Left lung (tissue), 10 donors: ENCODE results near the gene RTN4RL1. TPM values are rescaled to one million over a fixed set of nuclear protein-coding genes. Genes with fewer than 3 reads are reported as not detected.

Experiments
- ATAC-seq: fragments of 200-7000 bp; cut with Tn5 transposase; one replicate; pipeline ENCODE4 v1.9.1; 2020; ENCODE audit warnings: moderate library complexity
- DNase-seq, 4 donors: peaks; one replicate each; pipeline ENCODE4 v3.0.0-alpha.2; 2013 to 2020
- H3K27ac ChIP-seq, 2 donors: fragments of 200-600 bp; sonication (generic) in 1 of 2; one replicate each; pipeline versions ENCODE4 v1.5.0 to v1.8.0; 2020 to 2021
- H3K27me3 ChIP-seq, 2 donors: fragments of 200-600 bp; sonication (generic) in 1 of 2; one replicate each; pipeline versions ENCODE4 v1.5.0 to v1.8.0; 2020 to 2021
- H3K36me3 ChIP-seq, 2 donors: fragments of 200-600 bp; sonication (generic) in 1 of 2; one replicate each; pipeline versions ENCODE4 v1.5.0 to v1.8.0; 2020 to 2021
- H3K4me1 ChIP-seq, 2 donors: fragments of 200-600 bp; one replicate each; pipeline ENCODE4 v1.8.0; 2021
- H3K4me3 ChIP-seq, 2 donors: fragments of 200-600 bp; sonication (generic) in 1 of 2; one replicate each; pipeline versions ENCODE4 v1.5.0 to v1.8.0; 2020 to 2021; ENCODE audit warnings: mild to moderate bottlenecking in 1 of 2
- H3K9me3 ChIP-seq, 2 donors: fragments of 200-600 bp; sonication (generic) in 1 of 2; one replicate each; pipeline versions ENCODE4 v1.5.0 to v1.8.0; 2020 to 2021
- CTCF ChIP-seq, 2 donors: fragments of 200-600 bp; sonication (generic) in 1 of 2; IDR thresholded peaks; one replicate each; pipeline versions ENCODE4 v1.5.0 to v1.8.0; 2021; ENCODE audit warnings: antibody characterized with exemption in 2 of 2
- intact Hi-C, 2 donors: fragments of 100-400 bp; cut with DNase I; formaldehyde crosslinking; loops; one replicate each; pipeline versions ENCODE4 v1.11.2 to v1.14.2; 2022
- polyA plus RNA-seq, 6 donors: library from polyadenylated mRNA; unstranded; fragments of 120-200 nt; gene quantifications; one replicate each; pipeline ENCODE4 v1.2.1, GENCODE V29; 2013; ENCODE audit not compliant: insufficient read length in 6 of 6
- total RNA-seq, 2 donors: library from RNA; stranded (reverse); fragmentation: NEBNext Ultra II Directional; extraction: Animal tissue kit (Norgen Biotek cat#: 25700); gene quantifications; one replicate each; pipeline ENCODE4 v1.2.1, GENCODE V29; 2021
- donor health status: DM: no; HTN: yes; CAD: no.
- donor health status: DM: no; HTN: no; CAD: no.

RTN4RL1 gene
- total and polyA plus RNA-seq, 8 donors = 0.34 to 5.1 (median 0.51) TPM

GRCh38 chr17:2057175-2057759 lies 32.1 kb upstream of the RTN4RL1 start:
- H3K27me3 ChIP-seq = peaks cover 8 to 64% of the 10 kb centered on the region in 2 donors
- intact Hi-C loops = loop anchor here in 1 of 2 donors (5.0 kb wide), 1 partner anchor 185 kb away; no protein-coding TSS in a partner anchor
- no peaks in the 10 kb centered on the region for H3K9me3 ChIP-seq
- peaks cover 0 to 36% of the 10 kb centered on the region in 2 donors for H3K36me3 ChIP-seq
- peak overlapping the region; percentile 19 to 57 for H3K4me3 ChIP-seq
- peaks cover 26 to 74% of the 10 kb centered on the region in 2 donors for H3K4me1 ChIP-seq
- DNase-seq = peak in 2 of 4 donors; percentile 30 to 85
- TF ChIP-seq CTCF (IDR thresholded peaks at IDR 0.05) = no peak
- ATAC-seq = no peak
- H3K27ac ChIP-seq = peak overlapping the region; percentile 66 to 82

- intact Hi-C loops = loop anchor here in 1 of 2 donors (5.0 kb wide), 1 partner anchor 186 kb away; no protein-coding TSS in a partner anchor
- Histone ChIP-seq H3K9me3 (no peaks in the 10 kb centered on the region), H3K4me3 (peak overlapping the region; percentile 56 to 57), H3K4me1 (peaks cover 24 to 77% of the 10 kb centered on the region in 2 donors), H3K36me3 (peaks cover 0 to 31% of the 10 kb centered on the region in 2 donors), H3K27me3 (peaks cover 8 to 72% of the 10 kb centered on the region in 2 donors), H3K27ac (peak overlapping the region; percentile 78 to 82)
- peak in 1 of 2 donors; percentile 11 for TF ChIP-seq CTCF (IDR thresholded peaks at IDR 0.05)
- DNase-seq (peak; percentile 49 to 92 (median 58)), ATAC-seq (no peak)
Observed at GRCh38 chr17:2056206-2057174, 31.4 kb upstream of the RTN4RL1 start.

- H3K36me3 ChIP-seq = peaks cover 0 to 22% of the 10 kb centered on the region in 2 donors
- peaks cover 32 to 86% of the 10 kb centered on the region in 2 donors for H3K4me1 ChIP-seq
- no peaks in the 10 kb centered on the region for H3K9me3 ChIP-seq
- ATAC-seq (no peak), DNase-seq (peak in 3 of 4 donors; percentile 46 to 87 (median 56))
- H3K4me3 ChIP-seq = peak overlapping the region; percentile 56 to 57
- peaks cover 12 to 81% of the 10 kb centered on the region in 2 donors for H3K27me3 ChIP-seq
- intact Hi-C loops = loop anchor here in 1 of 2 donors (5.0 kb wide), 1 partner anchor 187 kb away; no protein-coding TSS in a partner anchor
- H3K27ac ChIP-seq = peak overlapping the region; percentile 81 to 82
- TF ChIP-seq CTCF (IDR thresholded peaks at IDR 0.05) = no peak
Observed at GRCh38 chr17:2055292-2056205, 30.4 kb upstream of the RTN4RL1 start.

- Histone ChIP-seq H3K27me3 (peaks cover 13 to 86% of the 10 kb centered on the region in 2 donors), H3K36me3 (peaks cover 0 to 14% of the 10 kb centered on the region in 2 donors), H3K9me3 (no peaks in the 10 kb centered on the region), H3K27ac (peak within 1 kb of the TSS; percentile 81 to 82), H3K4me1 (peaks cover 33 to 84% of the 10 kb centered on the region in 2 donors), H3K4me3 (peak within 1 kb of the TSS; percentile 56 to 57)
- TF ChIP-seq CTCF (IDR thresholded peaks at IDR 0.05) = peak; percentile 97 to 99
- peak; percentile 71 for ATAC-seq
- intact Hi-C loops = loop anchor here in 1 of 2 donors (5.0 kb wide), 1 partner anchor 188 kb away; no protein-coding TSS in a partner anchor
- peak; percentile 73 to 96 (median 84) for DNase-seq
Observed at GRCh38 chr17:2054512-2055291, 29.6 kb upstream of the RTN4RL1 start, which contains the start of gene HIC1. Gene HIC1, plus strand, starts transcription at chr17:2055103. Its CDS starts 1,588 bp downstream, at chr17:2056691.
